Measurements from ENCODE around the gene SUPT3H. TPM values are rescaled to one million over a fixed set of nuclear protein-coding genes. Genes with fewer than 3 reads are reported as not detected.

Gene SUPT3H
- total and polyA plus RNA-seq, 2 donors from 2014 or later: 10.1 to 12.5 TPM

- no peaks in the 10 kb centered on the region for H3K27me3 ChIP-seq (ENCODE audit: control insufficient read depth, insufficient read depth, low read length)
- no peak overlapping the region for H3K4me3 ChIP-seq (ENCODE audit: low read length in 3 of 3)
- no peak for DNase-seq
- H3K9ac ChIP-seq (ENCODE audit: low read length in 3 of 3): no peak overlapping the region
- no peaks in the 10 kb centered on the region for H3K4me1 ChIP-seq (ENCODE audit: control insufficient read depth in 2 of 3, insufficient read depth in 2 of 3, low read depth in 1 of 3, low read length in 3 of 3)
- H3K27ac ChIP-seq (ENCODE audit: low read depth in 2 of 2, low read length in 2 of 2): no peak overlapping the region
- no peak for FAIRE-seq
- H3K9me3 ChIP-seq (ENCODE audit: control insufficient read depth in 2 of 3, insufficient read depth in 1 of 3, low read length in 3 of 3): no peaks in the 10 kb centered on the region
- H3K36me3 ChIP-seq (ENCODE audit: control insufficient read depth in 2 of 3, insufficient read depth in 3 of 3, low read length in 3 of 3): no peaks in the 10 kb centered on the region
- intact Hi-C loops (cut with DNase I): no loop called here
- TF ChIP-seq, protein P1, sequence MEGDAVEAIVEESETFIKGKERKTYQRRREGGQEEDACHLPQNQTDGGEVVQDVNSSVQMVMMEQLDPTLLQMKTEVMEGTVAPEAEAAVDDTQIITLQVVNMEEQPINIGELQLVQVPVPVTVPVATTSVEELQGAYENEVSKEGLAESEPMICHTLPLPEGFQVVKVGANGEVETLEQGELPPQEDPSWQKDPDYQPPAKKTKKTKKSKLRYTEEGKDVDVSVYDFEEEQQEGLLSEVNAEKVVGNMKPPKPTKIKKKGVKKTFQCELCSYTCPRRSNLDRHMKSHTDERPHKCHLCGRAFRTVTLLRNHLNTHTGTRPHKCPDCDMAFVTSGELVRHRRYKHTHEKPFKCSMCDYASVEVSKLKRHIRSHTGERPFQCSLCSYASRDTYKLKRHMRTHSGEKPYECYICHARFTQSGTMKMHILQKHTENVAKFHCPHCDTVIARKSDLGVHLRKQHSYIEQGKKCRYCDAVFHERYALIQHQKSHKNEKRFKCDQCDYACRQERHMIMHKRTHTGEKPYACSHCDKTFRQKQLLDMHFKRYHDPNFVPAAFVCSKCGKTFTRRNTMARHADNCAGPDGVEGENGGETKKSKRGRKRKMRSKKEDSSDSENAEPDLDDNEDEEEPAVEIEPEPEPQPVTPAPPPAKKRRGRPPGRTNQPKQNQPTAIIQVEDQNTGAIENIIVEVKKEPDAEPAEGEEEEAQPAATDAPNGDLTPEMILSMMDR (IDR thresholded peaks at IDR 0.05; ENCODE audit: borderline replicate concordance, extremely low read depth, insufficient read depth): no peak
Measured at GRCh38 chr6:44965708-44966107, 412.0 kb downstream of the SUPT3H start.

GRCh38 chr6:44960898-44961297 lies 416.8 kb downstream of the SUPT3H start:
- Histone ChIP-seq H3K4me3 (ENCODE audit: low read length in 3 of 3) (no peak overlapping the region), H3K4me1 (ENCODE audit: control insufficient read depth in 2 of 3, insufficient read depth in 2 of 3, low read depth in 1 of 3, low read length in 3 of 3) (no peaks in the 10 kb centered on the region), H3K36me3 (ENCODE audit: control insufficient read depth in 2 of 3, insufficient read depth in 3 of 3, low read length in 3 of 3) (no peaks in the 10 kb centered on the region), H3K27me3 (ENCODE audit: control insufficient read depth, insufficient read depth, low read length) (no peaks in the 10 kb centered on the region), H3K9ac (ENCODE audit: low read length in 3 of 3) (no peak overlapping the region), H3K27ac (ENCODE audit: low read depth in 2 of 2, low read length in 2 of 2) (no peak overlapping the region), H3K9me3 (ENCODE audit: control insufficient read depth in 2 of 3, insufficient read depth in 1 of 3, low read length in 3 of 3) (no peaks in the 10 kb centered on the region)
- FAIRE-seq (no peak), DNase-seq (no peak)
- intact Hi-C loops (cut with DNase I): no loop called here
- TF ChIP-seq, protein P1 (IDR thresholded peaks at IDR 0.05; ENCODE audit: borderline replicate concordance, extremely low read depth, insufficient read depth): no peak

DNA sequence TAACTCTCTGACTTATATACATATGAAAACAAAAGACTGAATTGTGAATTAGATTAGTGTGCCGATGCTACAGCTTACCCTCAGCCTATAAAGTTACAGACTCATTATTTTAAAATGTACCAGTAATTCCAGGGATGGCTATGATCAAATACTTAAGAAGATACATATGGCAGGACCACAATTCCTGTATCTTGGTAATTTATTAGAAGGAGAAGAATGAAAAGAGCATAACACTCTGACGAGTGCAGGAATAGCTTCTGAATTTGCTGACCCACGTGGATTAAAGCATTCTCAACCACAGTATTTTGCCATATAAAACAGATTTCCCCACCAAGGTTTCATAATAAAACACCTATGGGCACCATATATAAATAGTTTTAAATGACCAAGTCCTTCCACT lies 418.1 kb downstream of the SUPT3H start:
- Histone ChIP-seq H3K36me3 (ENCODE audit: control insufficient read depth in 2 of 3, insufficient read depth in 3 of 3, low read length in 3 of 3) (no peaks in the 10 kb centered on the region), H3K9me3 (ENCODE audit: control insufficient read depth in 2 of 3, insufficient read depth in 1 of 3, low read length in 3 of 3) (no peaks in the 10 kb centered on the region), H3K27ac (ENCODE audit: low read depth in 2 of 2, low read length in 2 of 2) (no peak overlapping the region), H3K4me1 (ENCODE audit: control insufficient read depth in 2 of 3, insufficient read depth in 2 of 3, low read depth in 1 of 3, low read length in 3 of 3) (no peaks in the 10 kb centered on the region), H3K9ac (ENCODE audit: low read length in 3 of 3) (no peak overlapping the region), H3K27me3 (ENCODE audit: control insufficient read depth, insufficient read depth, low read length) (no peaks in the 10 kb centered on the region), H3K4me3 (ENCODE audit: low read length in 3 of 3) (no peak overlapping the region)
- TF ChIP-seq, protein P1 (IDR thresholded peaks at IDR 0.05; ENCODE audit: borderline replicate concordance, extremely low read depth, insufficient read depth): no peak
- intact Hi-C loops (cut with DNase I): no loop called here
- DNase-seq: no peak
- no peak for FAIRE-seq

GRCh38 chr6:44957156-44957555 lies 420.6 kb downstream of the SUPT3H start:
- H3K4me1 ChIP-seq (ENCODE audit: control insufficient read depth in 2 of 3, insufficient read depth in 2 of 3, low read depth in 1 of 3, low read length in 3 of 3): no peaks in the 10 kb centered on the region
- DNase-seq: no peak
- intact Hi-C loops (cut with DNase I): no loop called here
- no peaks in the 10 kb centered on the region for H3K36me3 ChIP-seq (ENCODE audit: control insufficient read depth in 2 of 3, insufficient read depth in 3 of 3, low read length in 3 of 3)
- H3K9me3 ChIP-seq (ENCODE audit: control insufficient read depth in 2 of 3, insufficient read depth in 1 of 3, low read length in 3 of 3): no peaks in the 10 kb centered on the region
- no peak overlapping the region for H3K27ac ChIP-seq (ENCODE audit: low read depth in 2 of 2, low read length in 2 of 2)
- H3K27me3 ChIP-seq (ENCODE audit: control insufficient read depth, insufficient read depth, low read length): no peaks in the 10 kb centered on the region
- H3K9ac ChIP-seq (ENCODE audit: low read length in 3 of 3): no peak overlapping the region
- FAIRE-seq: no peak
- TF ChIP-seq, protein P1 (IDR thresholded peaks at IDR 0.05; ENCODE audit: borderline replicate concordance, extremely low read depth, insufficient read depth): no peak
- no peak overlapping the region for H3K4me3 ChIP-seq (ENCODE audit: low read length in 3 of 3)
